Fibroblast of mammary gland (primary cell): Measurements from ENCODE around the gene CHRNE.

ENCODE experiments used
- DNase-seq: peaks from one replicate; pipeline ENCODE4 v3.0.0-alpha.2; 2010; ENCODE audit warnings: low read depth
- H3K4me3 ChIP-seq: 2 replicates; pipeline ENCODE4 v1.5.1; 2011; ENCODE audit warnings: low read depth, mild to moderate bottlenecking, low read length, moderate library complexity; ENCODE audit not compliant: control insufficient read depth
- TF ChIP-seq, protein P1 (sequence below): conservative IDR thresholded peaks from 2 replicates; pipeline ENCODE4 v1.5.1; 2011; ENCODE audit warnings: low read depth, low read length, inconsistent platforms; ENCODE audit not compliant: control insufficient read depth, insufficient read depth

Gene CHRNE

DNA sequence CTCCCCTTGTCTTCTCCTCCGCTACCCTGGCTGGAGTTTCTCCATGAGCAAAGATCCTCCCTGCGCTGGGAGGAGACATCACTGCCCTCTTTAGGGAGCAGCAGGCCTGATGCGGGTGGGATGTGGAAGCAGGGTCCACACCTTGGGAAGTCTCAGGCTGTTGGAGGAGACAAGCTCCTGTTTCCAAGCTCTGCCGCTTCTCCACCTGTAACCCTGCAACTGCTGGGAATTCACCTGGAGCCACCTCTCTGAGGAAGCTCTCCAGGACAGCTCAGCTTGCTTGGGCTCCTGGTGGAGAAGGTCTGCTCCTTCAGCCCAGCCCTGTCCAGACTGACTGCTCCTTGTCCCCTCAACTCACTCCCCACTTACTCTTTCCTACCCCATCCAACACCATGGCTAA lies 18.4 kb downstream of the CHRNE start:
- H3K4me3 ChIP-seq: no peak overlapping the region
- TF ChIP-seq, protein P1, sequence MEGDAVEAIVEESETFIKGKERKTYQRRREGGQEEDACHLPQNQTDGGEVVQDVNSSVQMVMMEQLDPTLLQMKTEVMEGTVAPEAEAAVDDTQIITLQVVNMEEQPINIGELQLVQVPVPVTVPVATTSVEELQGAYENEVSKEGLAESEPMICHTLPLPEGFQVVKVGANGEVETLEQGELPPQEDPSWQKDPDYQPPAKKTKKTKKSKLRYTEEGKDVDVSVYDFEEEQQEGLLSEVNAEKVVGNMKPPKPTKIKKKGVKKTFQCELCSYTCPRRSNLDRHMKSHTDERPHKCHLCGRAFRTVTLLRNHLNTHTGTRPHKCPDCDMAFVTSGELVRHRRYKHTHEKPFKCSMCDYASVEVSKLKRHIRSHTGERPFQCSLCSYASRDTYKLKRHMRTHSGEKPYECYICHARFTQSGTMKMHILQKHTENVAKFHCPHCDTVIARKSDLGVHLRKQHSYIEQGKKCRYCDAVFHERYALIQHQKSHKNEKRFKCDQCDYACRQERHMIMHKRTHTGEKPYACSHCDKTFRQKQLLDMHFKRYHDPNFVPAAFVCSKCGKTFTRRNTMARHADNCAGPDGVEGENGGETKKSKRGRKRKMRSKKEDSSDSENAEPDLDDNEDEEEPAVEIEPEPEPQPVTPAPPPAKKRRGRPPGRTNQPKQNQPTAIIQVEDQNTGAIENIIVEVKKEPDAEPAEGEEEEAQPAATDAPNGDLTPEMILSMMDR: no peak
- no peak for DNase-seq

DNA sequence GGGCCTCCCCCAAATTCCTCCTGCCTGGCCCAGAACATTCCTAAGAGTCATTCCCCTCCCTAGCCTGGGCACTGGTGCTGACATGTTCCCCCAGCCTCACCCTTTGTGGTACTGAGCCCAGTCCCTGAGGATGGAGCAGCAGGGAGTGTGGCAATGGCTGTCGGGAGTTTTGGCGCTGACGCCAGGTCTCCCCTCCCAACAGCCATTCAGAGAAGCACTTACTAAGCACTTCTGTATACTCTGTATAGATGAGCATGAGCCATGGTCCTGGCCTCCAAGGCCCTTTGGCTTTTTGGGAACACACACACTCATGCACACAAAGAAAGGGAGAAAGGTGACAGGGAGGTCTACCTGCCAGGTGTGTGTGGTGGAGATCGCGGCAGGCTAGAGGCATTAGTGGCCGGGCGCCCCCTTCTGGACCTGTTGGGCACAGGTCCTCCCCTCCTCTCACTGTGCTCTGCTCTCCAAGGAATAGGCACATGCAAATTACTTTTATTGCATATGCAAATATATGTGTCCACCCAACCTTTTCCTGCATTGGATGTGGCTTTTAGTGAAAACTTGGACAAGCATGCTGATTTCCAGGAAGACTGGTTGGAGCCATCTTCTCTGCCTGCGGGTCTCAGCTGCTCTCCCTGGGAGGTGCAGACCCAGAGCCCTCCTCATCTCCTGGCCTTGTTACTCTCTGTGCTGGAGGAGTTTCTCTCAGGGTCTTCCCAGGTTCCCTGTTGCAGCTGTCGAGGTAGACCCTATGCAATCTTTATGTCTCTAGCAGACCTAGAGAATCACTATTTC lies 20.9 kb downstream of the CHRNE start:
- H3K4me3 ChIP-seq: no peak overlapping the region
- TF ChIP-seq, protein P1: peak; percentile 75
- DNase-seq: peak; percentile 22

DNA sequence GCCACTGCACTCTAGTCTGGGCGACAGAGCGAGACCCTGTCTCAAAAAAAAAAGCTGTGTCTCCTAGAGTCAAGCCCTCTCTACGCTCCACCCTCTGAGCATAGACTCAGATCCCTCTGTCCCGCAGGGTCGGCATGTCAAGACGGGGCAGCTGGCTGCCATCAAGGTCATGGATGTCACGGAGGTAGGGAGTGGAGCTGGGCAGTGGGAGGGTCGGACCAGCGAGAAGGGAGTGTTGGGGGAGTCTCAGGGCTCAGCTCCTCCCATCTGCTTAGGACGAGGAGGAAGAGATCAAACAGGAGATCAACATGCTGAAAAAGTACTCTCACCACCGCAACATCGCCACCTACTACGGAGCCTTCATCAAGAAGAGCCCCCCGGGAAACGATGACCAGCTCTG lies 22.0 kb downstream of the CHRNE start:
- TF ChIP-seq, protein P1: no peak
- no peak overlapping the region for H3K4me3 ChIP-seq
- DNase-seq: no peak

DNA sequence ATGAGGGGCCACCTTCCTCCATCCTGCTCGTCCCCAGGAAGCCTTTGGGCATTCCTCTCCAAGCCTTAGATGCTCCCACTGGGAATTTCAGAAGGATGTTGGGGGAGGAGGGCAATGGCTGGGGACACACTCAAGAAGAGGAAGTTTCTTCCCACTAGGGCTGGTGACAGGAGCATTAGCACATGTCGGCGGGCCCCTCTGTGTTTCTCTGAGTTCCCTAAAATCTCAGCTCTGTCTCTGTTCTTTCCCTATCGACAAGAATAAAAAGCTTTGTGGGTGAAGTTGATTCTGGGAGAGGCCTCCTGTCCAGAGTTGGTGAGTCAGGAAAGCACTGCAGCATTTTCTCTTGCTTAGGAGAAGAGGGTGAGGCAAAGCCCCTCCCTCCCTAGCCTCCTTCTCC lies 23.3 kb downstream of the CHRNE start:
- H3K4me3 ChIP-seq: no peak overlapping the region
- TF ChIP-seq, protein P1: no peak
- DNase-seq: no peak

DNA sequence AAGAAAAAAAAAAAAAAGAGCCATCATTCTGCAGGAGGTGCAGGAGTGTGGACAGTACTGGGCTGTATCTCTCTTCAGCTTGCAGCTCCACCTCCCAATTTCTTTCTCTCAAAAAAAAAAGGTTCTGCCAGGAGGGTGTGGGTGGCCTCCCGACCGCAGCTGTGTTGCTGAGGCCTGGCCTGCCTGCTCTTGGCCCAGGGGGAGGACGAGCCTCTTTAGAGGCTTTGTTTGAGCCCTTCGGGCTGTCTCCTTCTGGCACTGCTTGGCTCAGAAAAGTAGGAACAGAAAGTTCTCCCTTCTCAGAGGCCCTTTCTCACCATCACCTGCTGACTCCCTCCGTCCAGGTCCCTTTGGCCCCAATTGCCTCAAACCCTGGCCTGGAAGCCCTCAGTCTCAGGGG lies 25.8 kb downstream of the CHRNE start:
- DNase-seq: no peak
- H3K4me3 ChIP-seq: no peak overlapping the region
- TF ChIP-seq, protein P1: no peak

DNA sequence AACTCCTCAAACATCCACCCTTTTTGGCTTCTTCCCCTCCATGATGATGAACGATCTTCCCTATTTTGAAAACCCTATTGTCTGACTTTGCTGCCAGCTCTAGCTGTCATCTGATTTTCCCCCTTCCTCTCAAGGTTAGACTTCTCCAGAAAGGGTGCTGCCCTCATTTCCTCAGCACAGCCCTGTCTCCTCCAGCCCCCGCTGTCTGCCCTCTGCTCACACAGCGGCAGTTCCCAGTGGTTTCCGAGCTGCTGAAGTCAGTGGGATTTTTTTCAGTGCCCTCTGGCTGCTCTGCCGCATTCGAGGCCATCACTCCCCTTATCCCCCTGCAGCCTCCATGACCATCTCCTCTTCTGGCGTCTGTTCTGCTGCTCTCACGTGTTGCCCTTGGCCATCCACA lies 30.1 kb downstream of the CHRNE start:
- TF ChIP-seq, protein P1: no peak
- DNase-seq: no peak
- no peak overlapping the region for H3K4me3 ChIP-seq
